Memory B cell (primary cell): ENCODE results near the gene MT3.

Experiments used
- ATAC-seq: fragments of 150-1000 bp; cut with Tn5 transposase; 2 replicates; pipeline ENCODE4 v1.10.0; 2021; ENCODE audit warnings: low read depth, mild to moderate bottlenecking, moderate library complexity
- DNase-seq, 2 donors: peaks; one replicate each; pipeline ENCODE4 v3.0.0; 2022; ENCODE audit warnings: low spot score in 2 of 2
- H3K27ac Mint-ChIP-seq: one replicate; pipeline ENCODE4 v1.8.0; 2022; ENCODE audit warnings: mild to moderate bottlenecking, moderate library complexity, mixed read lengths
- H3K27me3 Mint-ChIP-seq: one replicate; pipeline ENCODE4 v1.8.0; 2022; ENCODE audit warnings: mixed read lengths
- H3K36me3 Mint-ChIP-seq: one replicate; pipeline ENCODE4 v1.8.0; 2022; ENCODE audit warnings: mild to moderate bottlenecking, mixed read lengths
- H3K4me1 Mint-ChIP-seq: one replicate; pipeline ENCODE4 v1.8.0; 2022; ENCODE audit warnings: mixed read lengths
- H3K4me3 Mint-ChIP-seq: one replicate; pipeline ENCODE4 v1.8.0; 2022; ENCODE audit warnings: mild to moderate bottlenecking, moderate library complexity, mixed read lengths
- H3K9me3 Mint-ChIP-seq: one replicate; pipeline ENCODE4 v1.8.0; 2022; ENCODE audit warnings: mixed read lengths

The MT3 gene

DNA sequence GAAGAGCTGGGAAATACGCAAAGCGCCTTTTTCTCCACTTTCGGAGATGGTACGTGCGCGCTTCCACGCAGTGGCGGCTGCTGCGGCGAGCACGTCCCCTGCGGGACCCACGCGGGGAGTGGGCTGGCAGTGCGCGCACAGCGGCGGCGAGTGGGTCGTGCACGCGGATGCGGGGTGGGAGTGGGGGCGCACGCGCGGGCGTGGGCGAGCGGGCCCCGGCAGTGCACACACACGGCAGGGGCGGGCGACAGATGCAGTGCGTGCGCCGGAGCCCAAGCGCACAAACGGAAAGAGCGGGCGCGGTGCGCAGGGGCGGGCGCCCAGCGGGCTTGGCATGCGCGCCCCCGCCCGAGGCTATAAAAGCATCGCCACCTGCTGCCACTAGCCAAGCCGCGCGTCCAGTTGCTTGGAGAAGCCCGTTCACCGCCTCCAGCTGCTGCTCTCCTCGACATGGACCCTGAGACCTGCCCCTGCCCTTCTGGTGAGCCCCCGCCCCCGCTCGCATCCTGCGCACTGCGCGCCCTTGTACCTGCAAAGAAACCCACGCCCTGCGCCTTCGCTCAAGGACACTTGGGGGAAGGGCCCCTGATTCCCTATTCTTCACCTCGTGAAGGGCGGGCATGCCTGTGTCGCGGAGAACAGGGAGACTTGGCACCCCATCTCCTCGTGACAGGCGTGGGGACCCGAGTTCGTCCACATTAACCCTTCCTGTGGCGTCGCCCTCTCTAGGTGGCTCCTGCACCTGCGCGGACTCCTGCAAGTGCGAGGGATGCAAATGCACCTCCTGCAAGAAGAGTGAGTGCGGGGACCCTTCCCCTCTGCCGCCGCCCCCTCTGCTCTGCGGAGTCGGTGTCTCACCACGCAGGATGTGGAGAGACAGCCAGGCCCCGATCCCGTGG lies at the start of gene MT3:
TSS of gene MT3 (plus strand) at position 388 of the 899 bp plus-strand sequence. CDS start at position 451, 63 bp downstream.
- H3K36me3 Mint-ChIP-seq: no peaks in the 10 kb centered on the region
- H3K27ac Mint-ChIP-seq: no peak within 1 kb of the TSS
- H3K27me3 Mint-ChIP-seq: peaks cover 30% of the 10 kb centered on the region
- no peak for DNase-seq
- H3K4me3 Mint-ChIP-seq: peak within 1 kb of the TSS; percentile 59
- peak; percentile 31 for ATAC-seq
- H3K9me3 Mint-ChIP-seq: peaks cover 2% of the 10 kb centered on the region
- peaks cover 6% of the 10 kb centered on the region for H3K4me1 Mint-ChIP-seq

DNA sequence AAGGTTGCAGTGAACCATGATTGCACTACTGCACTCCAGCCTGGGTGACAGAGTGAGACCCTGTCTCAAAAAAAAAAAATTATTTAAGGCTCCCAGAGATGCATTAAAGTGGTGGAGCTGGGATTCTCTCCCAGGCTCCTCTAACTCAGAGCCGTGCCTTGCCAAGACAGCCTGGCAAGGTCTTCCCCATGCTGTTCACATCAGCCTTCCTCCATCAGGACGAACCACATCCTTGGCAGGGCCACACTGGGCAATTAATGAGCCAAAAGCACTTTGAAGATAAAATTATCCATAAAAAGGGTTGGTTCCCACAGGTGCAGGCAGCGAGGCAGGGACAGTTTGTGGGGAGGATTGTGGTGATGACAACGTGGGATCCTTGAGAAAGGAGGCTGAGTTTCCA lies 49.7 kb upstream of the MT3 start:
- ATAC-seq: no peak
- Mint-ChIP-seq H3K4me1 (no peaks in the 10 kb centered on the region), H3K36me3 (peaks cover 2% of the 10 kb centered on the region), H3K4me3 (no peak overlapping the region), H3K27me3 (peaks cover 17% of the 10 kb centered on the region), H3K27ac (no peak overlapping the region), H3K9me3 (no peaks in the 10 kb centered on the region)
- no peak for DNase-seq

- DNase-seq (no peak), ATAC-seq (no peak)
- Mint-ChIP-seq H3K36me3 (peaks cover 2% of the 10 kb centered on the region), H3K27me3 (peaks cover 17% of the 10 kb centered on the region), H3K27ac (no peak overlapping the region), H3K4me1 (no peaks in the 10 kb centered on the region), H3K4me3 (no peak overlapping the region), H3K9me3 (no peaks in the 10 kb centered on the region)
These were observed 47.3 kb upstream of the MT3 start for GRCh38 chr16:56542039-56542438.

DNA sequence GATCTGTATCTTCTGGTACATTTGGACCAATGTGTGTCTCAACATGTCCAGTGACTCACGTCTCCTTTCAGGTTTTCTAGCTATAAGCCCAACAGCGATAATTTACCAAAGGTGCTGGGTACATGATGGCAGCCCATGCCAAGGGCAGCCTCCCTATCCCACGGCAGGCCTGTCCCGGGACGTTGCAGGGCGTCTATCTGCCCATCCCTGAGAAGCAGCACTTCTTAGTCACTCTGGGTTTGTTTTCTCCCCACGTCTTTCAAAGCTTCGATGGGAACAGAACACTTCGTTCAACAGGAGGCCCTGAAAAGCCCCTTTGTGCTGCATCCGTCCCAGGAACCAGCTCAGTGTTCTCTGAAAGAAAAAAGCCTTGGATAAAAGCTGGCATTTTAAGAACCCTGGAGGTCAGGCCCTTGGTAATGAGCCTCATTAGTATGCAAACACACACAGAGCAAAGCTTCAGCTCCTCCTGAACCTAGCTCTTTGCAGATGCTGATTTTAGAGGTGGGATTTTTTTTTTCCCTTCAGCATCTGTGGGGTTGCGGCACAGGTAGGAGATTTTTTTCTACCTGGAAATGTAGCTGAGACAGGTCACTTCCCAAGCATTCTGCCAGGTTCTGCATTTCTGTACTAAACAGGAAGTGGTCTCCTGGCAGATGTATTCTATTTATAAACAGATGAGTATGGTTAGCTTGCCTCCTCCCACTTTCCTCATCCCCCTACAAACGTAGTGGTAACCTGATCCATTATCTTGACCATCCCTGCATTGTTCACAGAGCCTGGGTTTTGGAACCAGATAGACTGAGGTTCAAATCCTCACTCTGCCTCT lies 42.0 kb upstream of the MT3 start:
- no peak overlapping the region for H3K27ac Mint-ChIP-seq
- H3K36me3 Mint-ChIP-seq: no peaks in the 10 kb centered on the region
- no peak overlapping the region for H3K4me3 Mint-ChIP-seq
- DNase-seq (no peak), ATAC-seq (peak; percentile 34)
- H3K27me3 Mint-ChIP-seq: peaks cover 7% of the 10 kb centered on the region
- peaks cover 7% of the 10 kb centered on the region for H3K4me1 Mint-ChIP-seq
- peaks cover 3% of the 10 kb centered on the region for H3K9me3 Mint-ChIP-seq

DNA sequence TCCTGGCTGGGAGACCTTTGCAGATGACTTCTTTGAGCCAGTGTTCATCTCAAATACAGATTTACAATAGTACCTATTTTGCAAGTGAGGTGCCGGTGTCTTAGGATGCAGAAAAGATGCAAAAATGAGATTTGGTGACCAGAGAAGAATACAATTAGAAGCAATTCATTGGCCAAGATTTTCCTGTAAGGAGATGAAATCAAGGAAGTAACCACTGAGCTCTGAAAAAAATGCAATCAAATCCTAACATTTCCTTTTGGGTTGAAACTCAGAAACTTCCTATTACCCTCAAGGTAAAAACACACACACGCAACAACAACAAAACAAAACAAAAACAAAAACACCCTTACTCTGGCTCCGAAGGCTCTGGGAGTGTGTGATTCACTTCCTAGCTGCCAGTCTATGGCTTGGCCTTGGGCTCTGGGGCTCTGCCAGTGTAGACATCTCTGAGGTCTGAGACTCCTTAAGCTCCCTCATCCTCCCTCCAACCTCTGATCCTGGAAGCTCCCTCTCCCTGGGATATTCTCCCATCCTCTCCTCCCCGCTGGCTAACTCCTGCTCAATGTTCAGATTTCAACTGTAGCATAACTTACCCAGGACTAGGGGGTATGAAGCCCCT lies 41.3 kb upstream of the MT3 start:
- no peak for DNase-seq
- H3K36me3 Mint-ChIP-seq: no peaks in the 10 kb centered on the region
- H3K4me3 Mint-ChIP-seq: no peak overlapping the region
- H3K27ac Mint-ChIP-seq: no peak overlapping the region
- peaks cover 7% of the 10 kb centered on the region for H3K27me3 Mint-ChIP-seq
- ATAC-seq: no peak
- H3K4me1 Mint-ChIP-seq: peaks cover 7% of the 10 kb centered on the region
- H3K9me3 Mint-ChIP-seq: peaks cover 3% of the 10 kb centered on the region

DNA sequence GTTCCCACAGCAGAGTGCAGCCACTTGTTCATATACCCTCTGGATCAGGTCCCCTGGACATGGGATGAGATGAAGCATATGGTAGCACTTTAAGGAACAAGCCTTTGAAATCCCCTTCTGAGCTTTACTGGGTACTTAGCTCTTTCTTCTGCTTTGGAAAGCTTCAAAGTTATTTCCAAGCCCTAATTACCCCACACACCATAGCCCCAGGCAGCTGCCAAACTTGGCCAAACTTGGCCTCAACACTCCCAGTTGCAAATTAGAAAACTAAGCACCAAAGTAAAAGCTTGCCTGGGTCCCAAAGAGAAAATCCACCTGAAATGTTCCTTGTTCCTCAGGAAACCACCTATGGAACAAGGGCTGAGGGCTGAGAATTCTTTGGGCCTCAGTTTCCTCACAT lies 40.2 kb upstream of the MT3 start:
- no peak overlapping the region for H3K27ac Mint-ChIP-seq
- H3K4me3 Mint-ChIP-seq: no peak overlapping the region
- H3K4me1 Mint-ChIP-seq: peaks cover 7% of the 10 kb centered on the region
- H3K36me3 Mint-ChIP-seq: peaks cover 2% of the 10 kb centered on the region
- ATAC-seq (no peak), DNase-seq (no peak)
- peaks cover 3% of the 10 kb centered on the region for H3K9me3 Mint-ChIP-seq
- H3K27me3 Mint-ChIP-seq: peaks cover 14% of the 10 kb centered on the region

- H3K4me1 Mint-ChIP-seq: peaks cover 7% of the 10 kb centered on the region
- DNase-seq: no peak
- no peak overlapping the region for H3K27ac Mint-ChIP-seq
These were observed 39.5 kb upstream of the MT3 start for GRCh38 chr16:56549744-56550385.

DNA sequence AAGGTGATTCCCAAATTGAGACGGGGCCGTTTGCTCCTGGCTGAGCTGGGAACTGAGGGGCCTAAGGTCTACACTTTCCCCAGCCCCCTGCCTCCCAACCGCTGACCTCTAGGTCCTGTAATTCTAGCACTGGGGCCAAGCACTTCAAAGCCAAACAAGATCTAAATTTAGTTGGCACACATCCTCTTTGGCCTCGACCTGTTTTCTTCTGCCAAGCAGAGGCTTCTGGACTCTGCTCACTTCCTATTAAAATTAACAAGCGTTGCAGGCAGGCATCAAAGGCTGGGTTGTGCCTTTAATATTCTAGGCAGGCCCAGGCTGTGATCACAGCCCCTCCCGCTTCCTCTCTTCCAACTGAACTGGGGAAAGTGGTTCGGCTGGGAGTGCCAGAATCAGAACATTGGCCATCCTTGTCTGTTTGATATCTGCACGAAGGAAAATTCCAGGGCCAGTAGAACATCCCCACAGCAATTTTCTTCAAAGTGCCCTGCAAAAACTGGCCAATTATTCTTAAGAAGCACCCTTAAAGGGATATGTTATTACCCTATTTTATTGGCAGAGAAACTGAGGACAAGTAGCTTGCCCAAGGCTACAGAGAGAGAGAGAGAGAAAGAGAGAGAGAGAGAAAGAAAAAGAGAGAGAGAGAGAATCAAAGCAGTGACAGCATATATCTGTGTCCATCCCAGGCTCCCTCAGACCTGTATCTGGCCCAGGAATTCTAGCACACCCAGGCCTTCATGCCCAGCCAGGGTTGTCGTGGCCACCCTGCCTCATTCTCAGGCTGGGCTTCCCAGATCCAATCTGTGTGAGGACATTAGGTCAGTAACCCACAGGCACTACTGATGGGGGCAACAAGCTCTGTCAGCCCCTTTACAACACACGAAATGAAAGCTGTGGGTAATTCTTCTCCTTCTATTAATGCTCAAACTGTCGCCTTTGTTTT lies 37.3 kb upstream of the MT3 start:
- no peak overlapping the region for H3K4me3 Mint-ChIP-seq
- no peak for DNase-seq
- ATAC-seq: no peak
- peaks cover 14% of the 10 kb centered on the region for H3K27me3 Mint-ChIP-seq
- peaks cover 7% of the 10 kb centered on the region for H3K4me1 Mint-ChIP-seq
- H3K9me3 Mint-ChIP-seq: peaks cover 3% of the 10 kb centered on the region
- peaks cover 2% of the 10 kb centered on the region for H3K36me3 Mint-ChIP-seq
- H3K27ac Mint-ChIP-seq: no peak overlapping the region

More at GRCh38 chr16:56549744-56550385, 39.5 kb upstream of the MT3 start:
- Mint-ChIP-seq H3K4me3 (no peak overlapping the region), H3K9me3 (peaks cover 3% of the 10 kb centered on the region), H3K27me3 (peaks cover 14% of the 10 kb centered on the region), H3K36me3 (peaks cover 2% of the 10 kb centered on the region)
- ATAC-seq: no peak

GRCh38 chr16:56554441-56554840 lies 34.9 kb upstream of the MT3 start:
- Mint-ChIP-seq H3K4me3 (no peak overlapping the region), H3K9me3 (peaks cover 3% of the 10 kb centered on the region), H3K27ac (no peak overlapping the region), H3K36me3 (peaks cover 2% of the 10 kb centered on the region), H3K4me1 (no peaks in the 10 kb centered on the region), H3K27me3 (peaks cover 22% of the 10 kb centered on the region)
- DNase-seq (no peak), ATAC-seq (no peak)

- H3K36me3 Mint-ChIP-seq: peaks cover 2% of the 10 kb centered on the region
- no peak overlapping the region for H3K4me3 Mint-ChIP-seq
- no peak for ATAC-seq
- no peaks in the 10 kb centered on the region for H3K4me1 Mint-ChIP-seq
- H3K9me3 Mint-ChIP-seq: no peaks in the 10 kb centered on the region
- peaks cover 22% of the 10 kb centered on the region for H3K27me3 Mint-ChIP-seq
- DNase-seq: no peak
- no peak overlapping the region for H3K27ac Mint-ChIP-seq
These were observed 31.1 kb upstream of the MT3 start for GRCh38 chr16:56558024-56558747.

GRCh38 chr16:56559109-56559508 lies 30.2 kb upstream of the MT3 start:
- DNase-seq: no peak
- H3K27me3 Mint-ChIP-seq: peaks cover 16% of the 10 kb centered on the region
- no peak for ATAC-seq
- no peak overlapping the region for H3K27ac Mint-ChIP-seq
- H3K4me3 Mint-ChIP-seq: no peak overlapping the region
- H3K9me3 Mint-ChIP-seq: no peaks in the 10 kb centered on the region
- no peaks in the 10 kb centered on the region for H3K36me3 Mint-ChIP-seq
- H3K4me1 Mint-ChIP-seq: no peaks in the 10 kb centered on the region

DNA sequence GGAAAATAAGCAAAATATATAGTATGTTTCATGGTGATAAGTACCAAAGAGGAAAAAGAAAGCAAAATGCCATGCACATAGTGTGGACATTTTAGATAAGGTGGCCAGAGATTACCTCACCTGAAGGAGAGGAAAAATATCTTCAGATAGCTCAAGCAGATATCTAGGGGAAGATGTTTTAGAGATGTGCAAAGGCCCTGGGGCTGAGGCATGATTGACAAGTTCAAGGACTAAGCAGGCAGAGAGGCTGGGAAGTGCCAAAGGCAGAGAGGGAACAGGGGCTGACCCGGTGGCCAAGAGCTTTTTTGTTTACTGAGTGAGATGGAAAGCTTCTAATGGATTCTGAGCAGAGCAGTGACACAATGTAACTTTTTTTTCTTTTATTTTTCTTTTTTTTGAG lies 28.9 kb upstream of the MT3 start:
- Mint-ChIP-seq H3K27ac (no peak overlapping the region), H3K4me1 (no peaks in the 10 kb centered on the region), H3K9me3 (no peaks in the 10 kb centered on the region), H3K27me3 (peaks cover 13% of the 10 kb centered on the region), H3K4me3 (no peak overlapping the region), H3K36me3 (no peaks in the 10 kb centered on the region)
- no peak for DNase-seq
- ATAC-seq: no peak
